ENCODE results near the gene BAMBI. TPM values are rescaled to one million over a fixed set of nuclear protein-coding genes. Genes with fewer than 3 reads are reported as not detected.

BAMBI gene
- polyA plus RNA-seq, 1 of the 3 experiments (the other 2 are of a cell fraction), result 2.8 TPM

- Histone ChIP-seq H3K9ac (no peak overlapping the region), H3K9me3 (no peaks in the 10 kb centered on the region), H3K4me2 (no peak overlapping the region), H3K27ac (ENCODE audit: low read depth in 2 of 2, low read length in 1 of 2) (no peak overlapping the region), H3K4me1 (ENCODE audit: control insufficient read depth in 1 of 2, insufficient read depth in 2 of 2, low read depth in 1 of 2, low read length in 1 of 2) (peaks cover 0 to 11% of the 10 kb centered on the region in 2 experiments; a peak in 2 of 4 replicates), H3K27me3 (ENCODE audit: insufficient read depth) (no peaks in the 10 kb centered on the region), H3K9me2 (no peaks in the 10 kb centered on the region), H3F3A (replicated peaks; ENCODE audit: insufficient read depth) (peaks cover 3% of the 10 kb centered on the region), H2AFZ (ENCODE audit: low read depth) (no peak overlapping the region), H3K36me3 (replicated peaks in 1 of 2; ENCODE audit: control insufficient read depth in 1 of 2, insufficient read depth in 2 of 2, low read length in 1 of 2) (no peaks in the 10 kb centered on the region), H3K79me2 (ENCODE audit: insufficient read depth) (no peaks in the 10 kb centered on the region), H4K20me1 (ENCODE audit: insufficient read depth) (no peaks in the 10 kb centered on the region), H3K4me3 (ENCODE audit: low read depth in 2 of 2, low read length in 1 of 2) (no peak overlapping the region)
- CTCF ChIA-PET, result no interaction called here
- POLR2A ChIA-PET, result no interaction called here
- no peak for DNase-seq
- TF ChIP-seq NFIC (IDR thresholded peaks at IDR 0.05; ENCODE audit: borderline replicate concordance), result no peak
- 76% methylated on average over 4 of the region's 4 CpGs for WGBS (ENCODE audit: low lambda C conversion rate)
Observed at GRCh38 chr10:28715246-28715645, 37.9 kb downstream of the BAMBI start.

GRCh38 chr10:28715757-28716156 is 38.4 kb downstream of the BAMBI start:
- Histone ChIP-seq H3K79me2 (ENCODE audit: insufficient read depth) (no peaks in the 10 kb centered on the region), H3K4me2 (no peak overlapping the region), H3K27me3 (ENCODE audit: insufficient read depth) (no peaks in the 10 kb centered on the region), H4K20me1 (ENCODE audit: insufficient read depth) (no peaks in the 10 kb centered on the region), H3K9me2 (no peaks in the 10 kb centered on the region), H3K36me3 (replicated peaks in 1 of 2; ENCODE audit: control insufficient read depth in 1 of 2, insufficient read depth in 2 of 2, low read length in 1 of 2) (no peaks in the 10 kb centered on the region), H3K4me3 (ENCODE audit: low read depth in 2 of 2, low read length in 1 of 2) (no peak overlapping the region), H2AFZ (ENCODE audit: low read depth) (no peak overlapping the region), H3K4me1 (ENCODE audit: control insufficient read depth in 1 of 2, insufficient read depth in 2 of 2, low read depth in 1 of 2, low read length in 1 of 2) (peaks cover 0 to 11% of the 10 kb centered on the region in 2 experiments; a peak in 2 of 4 replicates), H3K9me3 (no peaks in the 10 kb centered on the region), H3K9ac (no peak overlapping the region), H3F3A (replicated peaks; ENCODE audit: insufficient read depth) (peaks cover 3% of the 10 kb centered on the region), H3K27ac (ENCODE audit: low read depth in 2 of 2, low read length in 1 of 2) (no peak overlapping the region)
- 81% methylated on average over 2 of the region's 2 CpGs for WGBS (ENCODE audit: low lambda C conversion rate)
- DNase-seq, result no peak
- POLR2A ChIA-PET, result no interaction called here
- CTCF ChIA-PET, result no interaction called here
- TF ChIP-seq PBX3 (IDR thresholded peaks at IDR 0.05) (no peak), CTCF (IDR thresholded peaks at IDR 0.05) (no peak), REST (IDR thresholded peaks at IDR 0.05; ENCODE audit: low read depth, low read length) (no peak), GABPA (IDR thresholded peaks at IDR 0.05; ENCODE audit: low read depth) (no peak), CHD2 (IDR thresholded peaks at IDR 0.05; ENCODE audit: low read length, partially characterized antibody) (no peak), POLR2AphosphoS5 (IDR thresholded peaks at IDR 0.05; ENCODE audit: low read depth, low read length) (no peak), FOSL2 (IDR thresholded peaks at IDR 0.05; ENCODE audit: borderline replicate concordance, low read depth) (no peak), ZBTB33 (IDR thresholded peaks at IDR 0.05; ENCODE audit: borderline replicate concordance, low read depth) (no peak), FOXM1 (IDR thresholded peaks at IDR 0.05; ENCODE audit: low read depth) (no peak), JUND (IDR thresholded peaks at IDR 0.05) (no peak), MAX (IDR thresholded peaks at IDR 0.05; ENCODE audit: low read depth) (no peak), RXRA (IDR thresholded peaks at IDR 0.05; ENCODE audit: borderline replicate concordance, low read depth) (no peak), YY1 (IDR thresholded peaks at IDR 0.05; ENCODE audit: low read depth) (no peak), MEF2A (IDR thresholded peaks at IDR 0.05; ENCODE audit: borderline replicate concordance, low read depth) (no peak), FOXJ3 (CRISPR knock-in tag; IDR thresholded peaks at IDR 0.05) (no peak), EP300 (IDR thresholded peaks at IDR 0.05; ENCODE audit: borderline replicate concordance in 1 of 2, low read depth in 1 of 2, low read length in 1 of 2) (no peak), USF1 (IDR thresholded peaks at IDR 0.05; ENCODE audit: borderline replicate concordance, low read depth) (no peak), EZH2phosphoT487 (IDR thresholded peaks at IDR 0.05; ENCODE audit: borderline replicate concordance, low read depth) (no peak), GATA2 (CRISPR knock-in tag; IDR thresholded peaks at IDR 0.05) (no peak)

Data from SK-N-SH (cell line).